Upper lobe of left lung (tissue), 6 donors: ENCODE measurements around the gene SUDS3. TPM values are rescaled to one million over a fixed set of nuclear protein-coding genes. Genes with fewer than 3 reads are reported as not detected.

Source experiments
- ATAC-seq, 2 donors: fragments of 200-7000 bp; cut with Tn5 transposase; one replicate each; pipeline ENCODE4 v1.9.1; 2022; ENCODE audit warnings: mild to moderate bottlenecking in 2 of 2, moderate library complexity in 2 of 2; ENCODE audit not compliant: low FRiP score in 2 of 2
- DNase-seq, 2 donors: peaks; one replicate each; pipeline ENCODE4 v3.0.0-alpha.2; 2019 to 2020
- H3K27ac ChIP-seq, 4 donors: fragments of 200-600 bp; sonication (generic); one replicate each; pipeline ENCODE4 v1.5.1; 2016 to 2019
- H3K27me3 ChIP-seq, 4 donors: fragments of 200-600 bp; sonication (generic); one replicate each; pipeline ENCODE4 v1.5.1; 2017 to 2019
- H3K36me3 ChIP-seq, 4 donors: fragments of 200-600 bp; sonication (generic); one replicate each; pipeline ENCODE4 v1.5.1; 2016 to 2019
- H3K4me1 ChIP-seq, 4 donors: fragments of 200-600 bp; sonication (generic); one replicate each; pipeline ENCODE4 v1.5.1; 2018 to 2019
- H3K4me3 ChIP-seq, 4 donors: fragments of 200-600 bp; sonication (generic); one replicate each; pipeline ENCODE4 v1.5.1; 2017 to 2019; ENCODE audit warnings: mild to moderate bottlenecking in 2 of 4, moderate library complexity in 1 of 4
- H3K9me3 ChIP-seq, 4 donors: fragments of 200-600 bp; sonication (generic); one replicate each; pipeline ENCODE4 v1.5.1; 2018 to 2019
- CTCF ChIP-seq, 6 experiments: fragments of 450-650 bp in 4 of 6; fragments of 200-600 bp in 2 of 6; sonication (generic) in 2 of 6; IDR thresholded peaks; one replicate each; pipeline ENCODE4 v1.5.1; 2016 to 2019; ENCODE audit warnings: antibody characterized with exemption in 6 of 6
- EP300 ChIP-seq, 4 donors: sonication (generic); formaldehyde crosslinking; IDR thresholded peaks; one replicate each; pipeline ENCODE4 v1.5.1; 2017; ENCODE audit warnings: antibody characterized with exemption in 4 of 4, control low read depth in 2 of 4
- POLR2A ChIP-seq, 4 donors: fragments of 450-650 bp; IDR thresholded peaks; one replicate each; pipeline ENCODE4 v1.5.1; 2016 to 2017; ENCODE audit warnings: antibody characterized with exemption in 4 of 4, mild to moderate bottlenecking in 2 of 4
- POLR2AphosphoS5 ChIP-seq, 2 donors: sonication (generic); formaldehyde crosslinking; IDR thresholded peaks; one replicate each; pipeline ENCODE4 v1.5.1; 2017; ENCODE audit warnings: antibody characterized with exemption in 2 of 2
- WGBS, 2 donors: methylation state at CpG; one replicate each; pipeline ENCODE4 v1.1.5; 2017 to 2018; 5-methylcytosine and 5-hydroxymethylcytosine counted together
- total RNA-seq, 6 donors: library from RNA; depleted of rRNA in 4 of 6; stranded (reverse); fragments of >200 nt in 4 of 6; gene quantifications; one replicate each; pipeline versions ENCODE4 v1.1.0 to v1.2.1, GENCODE V29; 2016 to 2021
- donor health status: DM: no; HTN: no; CAD: no; lungs with moderate emphysema.
- donor health status: DM: no; HTN: yes; CAD: no; lungs with severe emphysema.

The SUDS3 gene
- total RNA-seq, 6 donors from 2014 or later, result 18.4 to 69.1 (median 35.1) TPM

GRCh38 chr12:118371321-118372282, 4.8 kb upstream of the SUDS3 start:
- ATAC-seq (no peak), DNase-seq (peak; percentile 41 to 86)
- peak overlapping the region; percentile 76 to 95 (median 84) for H3K4me3 ChIP-seq
- no peaks in the 10 kb centered on the region for H3K27me3 ChIP-seq
- WGBS, 2 donors, result 1 to 3% methylated on average over 30 to 43 of the region's 60 CpGs
- H3K9me3 ChIP-seq, result no peaks in the 10 kb centered on the region
- TF ChIP-seq EP300 (IDR thresholded peaks at IDR 0.05) (no peak), POLR2A (IDR thresholded peaks at IDR 0.05) (no peak), POLR2AphosphoS5 (IDR thresholded peaks at IDR 0.05) (no peak), CTCF (IDR thresholded peaks at IDR 0.05) (no peak)
- peak overlapping the region; percentile 89 to 94 (median 92) for H3K27ac ChIP-seq
- peaks cover 16 to 38% (median 29%) of the 10 kb centered on the region in 4 donors for H3K4me1 ChIP-seq
- H3K36me3 ChIP-seq, result no peaks in the 10 kb centered on the region

DNA sequence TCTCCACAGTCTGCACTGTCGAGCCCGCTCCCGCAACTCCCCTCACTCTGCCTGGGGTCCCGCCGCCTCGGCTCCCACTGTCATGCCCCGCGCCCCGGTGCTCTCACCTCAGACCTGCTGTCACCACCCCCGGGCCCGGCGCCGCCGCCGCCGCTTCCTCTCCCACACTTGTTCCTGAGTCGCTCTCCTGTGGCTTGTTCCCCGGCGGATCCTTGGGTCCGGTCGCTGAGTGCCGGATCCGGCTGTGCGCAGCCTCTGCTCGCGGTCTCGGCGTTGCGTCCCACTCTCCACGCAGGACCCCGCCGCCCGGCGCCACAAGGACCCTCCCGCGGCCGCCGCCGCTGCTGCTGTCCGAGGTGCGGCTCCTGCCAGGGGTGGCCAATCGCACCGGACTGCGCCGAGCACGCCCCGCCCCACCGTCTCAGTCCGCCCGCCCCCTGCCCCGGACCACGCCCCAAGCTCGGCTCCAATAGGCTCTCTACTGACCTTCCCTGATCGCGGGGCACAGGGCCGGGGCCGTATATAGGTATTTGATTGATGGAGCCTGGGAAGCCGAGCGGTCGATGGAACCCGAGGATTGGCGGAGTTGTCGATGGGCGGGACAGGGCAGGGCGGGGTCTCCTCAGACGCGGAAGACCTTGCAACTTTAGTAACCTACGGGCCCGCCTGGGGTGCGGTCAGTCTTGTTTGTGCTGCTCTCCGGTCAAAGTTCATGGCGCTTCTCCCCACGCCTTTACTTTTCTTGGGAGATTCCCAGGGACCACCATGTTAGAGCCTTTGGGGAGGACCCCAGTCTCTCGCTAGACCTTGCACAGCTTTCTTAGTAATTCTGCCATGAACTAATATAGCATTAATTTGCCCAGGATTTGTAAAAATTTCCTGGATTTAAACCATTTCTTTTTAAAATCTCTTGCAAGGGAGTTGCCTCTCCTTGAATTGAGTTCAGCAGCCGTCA, 3.5 kb upstream of the SUDS3 start, which contains the start of gene TAOK3:
Gene TAOK3 (minus strand): TSS at position 367 of the 955 bp plus-strand sequence. CDS start 117,340 bp downstream, outside the sequence.
- H3K4me3 ChIP-seq, result peak within 1 kb of the TSS; percentile 76 to 95 (median 84)
- ATAC-seq (peak; percentile 96 to 99), DNase-seq (peak; percentile 99 to 100)
- no peaks in the 10 kb centered on the region for H3K36me3 ChIP-seq
- 0 to 1% methylated on average over 17 to 52 of the region's 75 CpGs for WGBS, 2 donors
- peaks cover 24 to 48% (median 37%) of the 10 kb centered on the region in 4 donors for H3K4me1 ChIP-seq
- peak within 1 kb of the TSS; percentile 89 to 94 (median 92) for H3K27ac ChIP-seq
- H3K9me3 ChIP-seq, result no peaks in the 10 kb centered on the region
- H3K27me3 ChIP-seq, result no peaks in the 10 kb centered on the region
- peak in 3 of 4 donors; percentile 66 to 91 (median 91) for TF ChIP-seq POLR2A (IDR thresholded peaks at IDR 0.05)
- TF ChIP-seq CTCF (IDR thresholded peaks at IDR 0.05), result peak in 1 of 6 experiments; percentile 8
- peak; percentile 63 to 85 for TF ChIP-seq POLR2AphosphoS5 (IDR thresholded peaks at IDR 0.05)
- TF ChIP-seq EP300 (IDR thresholded peaks at IDR 0.05), result no peak

DNA sequence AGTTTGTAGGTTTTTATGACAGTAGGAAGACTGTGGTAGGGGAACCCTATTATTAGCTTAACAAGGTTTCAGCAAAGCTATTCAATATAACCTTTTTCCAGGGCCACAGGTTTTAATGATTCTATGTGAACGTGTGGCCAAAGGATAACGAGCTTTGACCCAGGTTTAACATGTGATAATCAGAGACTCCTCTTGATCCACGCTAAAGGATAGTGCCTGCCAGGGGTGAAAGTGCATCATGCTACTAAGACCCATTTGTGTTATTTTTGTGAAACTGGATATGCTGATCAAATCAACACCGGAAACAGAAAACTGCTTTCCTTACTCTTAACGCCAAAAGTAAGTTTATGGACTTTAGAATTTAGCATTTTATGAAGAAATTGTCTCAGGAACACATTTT, 2.7 kb upstream of the SUDS3 start:
- Histone ChIP-seq H3K36me3 (peaks cover 0 to 2% (median under 1%) of the 10 kb centered on the region in 4 donors), H3K4me1 (peaks cover 27 to 56% (median 42%) of the 10 kb centered on the region in 4 donors), H3K4me3 (peak overlapping the region in 3 of 4 donors; percentile 76 to 95 (median 77)), H3K27me3 (no peaks in the 10 kb centered on the region), H3K9me3 (no peaks in the 10 kb centered on the region), H3K27ac (peak overlapping the region; percentile 89 to 94 (median 92))
- ATAC-seq (no peak), DNase-seq (no peak)
- no peak for TF ChIP-seq POLR2AphosphoS5 (IDR thresholded peaks at IDR 0.05)
- TF ChIP-seq CTCF (IDR thresholded peaks at IDR 0.05), result no peak
- TF ChIP-seq EP300 (IDR thresholded peaks at IDR 0.05), result no peak
- TF ChIP-seq POLR2A (IDR thresholded peaks at IDR 0.05), result no peak
- 59 to 69% methylated on average over 5 of the region's 5 CpGs for WGBS, 2 donors

DNA sequence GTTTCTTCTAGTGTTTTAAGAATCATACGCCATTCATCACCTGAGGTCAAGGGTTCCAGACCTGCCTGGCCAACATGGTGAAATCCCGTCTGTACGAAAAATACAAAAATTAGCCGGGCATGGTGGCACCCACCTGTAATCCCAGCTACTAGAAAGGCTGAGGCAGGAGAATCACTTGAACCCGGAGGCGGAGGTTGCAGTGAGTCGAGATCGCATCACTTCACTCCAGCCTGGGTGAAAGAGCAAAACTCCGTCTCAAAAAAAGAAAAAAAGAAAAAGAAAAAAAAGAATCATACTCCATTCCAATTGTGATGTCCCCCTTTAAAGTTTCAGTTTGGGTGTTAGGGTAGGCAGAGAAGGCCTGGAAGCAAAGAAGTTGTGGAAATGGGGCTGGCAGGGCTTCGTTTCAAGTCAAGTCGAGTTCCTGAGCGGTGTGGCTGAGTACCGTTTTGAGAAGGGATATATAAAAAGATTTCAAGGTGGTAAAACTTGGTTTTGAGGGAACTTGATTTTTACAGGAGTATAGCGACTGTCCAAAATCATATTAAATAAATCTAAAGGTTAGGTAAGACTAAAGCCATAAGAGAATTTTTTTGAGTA, 2.1 kb upstream of the SUDS3 start:
- 93 to 94% methylated on average over 14 of the region's 14 CpGs for WGBS, 2 donors
- Histone ChIP-seq H3K4me3 (no peak overlapping the region), H3K4me1 (peaks cover 27 to 58% (median 42%) of the 10 kb centered on the region in 4 donors), H3K27me3 (no peaks in the 10 kb centered on the region), H3K27ac (peak overlapping the region in 1 of 4 donors; percentile 95), H3K9me3 (no peaks in the 10 kb centered on the region), H3K36me3 (peaks cover 0 to 8% (median 3%) of the 10 kb centered on the region in 4 donors)
- TF ChIP-seq EP300 (IDR thresholded peaks at IDR 0.05), result no peak
- DNase-seq, result no peak
- ATAC-seq, result no peak
